Heart right ventricle (tissue), 16 donors: ENCODE results near the gene FRRS1L. TPM values are rescaled to one million over a fixed set of nuclear protein-coding genes. Genes with fewer than 3 reads are reported as not detected.

Source experiments
- ATAC-seq, 8 donors: fragments of 200-7000 bp; cut with Tn5 transposase; one replicate each; pipeline ENCODE4 v1.9.1; 2020; ENCODE audit warnings: mild to moderate bottlenecking in 8 of 8, moderate library complexity in 8 of 8, moderate number of reproducible peaks in 1 of 8
- DNase-seq, 2 donors: peaks; one replicate each; pipeline ENCODE4 v3.0.0-alpha.2; 2020
- H3K27ac ChIP-seq, 10 donors: fragments of 200-600 bp; sonication (generic) in 2 of 10; one replicate each; pipeline versions ENCODE4 v1.5.0 to v1.8.0; 2020 to 2022; ENCODE audit warnings: mild to moderate bottlenecking in 3 of 10
- H3K27me3 ChIP-seq, 7 donors: fragments of 200-600 bp; one replicate each; pipeline ENCODE4 v1.8.0; 2021 to 2022; ENCODE audit warnings: mild to moderate bottlenecking in 2 of 7
- H3K36me3 ChIP-seq, 9 donors: fragments of 200-600 bp; sonication (generic) in 1 of 9; one replicate each; pipeline versions ENCODE4 v1.5.0 to v1.8.0; 2020 to 2022; ENCODE audit warnings: mild to moderate bottlenecking in 2 of 9
- H3K4me1 ChIP-seq, 9 donors: fragments of 200-600 bp; sonication (generic) in 1 of 9; one replicate each; pipeline versions ENCODE4 v1.5.0 to v1.8.0; 2020 to 2022; ENCODE audit warnings: mild to moderate bottlenecking in 4 of 9
- H3K4me3 ChIP-seq, 10 donors: fragments of 200-600 bp; sonication (generic) in 2 of 10; one replicate each; pipeline versions ENCODE4 v1.5.0 to v1.8.0; 2020 to 2022; ENCODE audit warnings: mild to moderate bottlenecking in 7 of 10, moderate library complexity in 2 of 10
- H3K9me3 ChIP-seq, 11 donors: fragments of 200-600 bp in 10 of 11; sonication (generic) in 2 of 11; one replicate each; pipeline versions ENCODE4 v1.5.0 to v1.8.0; 2013 to 2022; ENCODE audit warnings: mild to moderate bottlenecking in 2 of 11, control low read depth in 1 of 11, moderate library complexity in 1 of 11
- CTCF ChIP-seq, 9 donors: fragments of 200-600 bp; sonication (generic) in 2 of 9; IDR thresholded peaks; one replicate each; pipeline versions ENCODE4 v1.5.0 to v1.8.0; 2021 to 2022; ENCODE audit warnings: antibody characterized with exemption in 9 of 9, mild to moderate bottlenecking in 5 of 9, moderate library complexity in 1 of 9
- WGBS, 2 donors: extraction: QIAGEN DNeasy Blood & Tissue Kit; methylation state at CpG; one replicate each; pipeline ENCODE4 v1.1.7; 2013; ENCODE audit warnings: inconsistent platforms in 1 of 2; 5-methylcytosine and 5-hydroxymethylcytosine counted together
- intact Hi-C, 10 donors: fragments of 100-400 bp; cut with DNase I; formaldehyde crosslinking; loops; one replicate each; pipeline versions ENCODE4 v1.11.1 to v1.14.2; 2022
- polyA plus RNA-seq, 2 donors: library from polyadenylated mRNA; stranded (reverse); fragments of 200-250 nt; gene quantifications; one replicate each; pipeline ENCODE4 v1.2.3, GENCODE V29; 2013
- total RNA-seq, 10 donors: library from RNA; stranded (reverse); fragmentation: NEBNext Ultra II Directional in 3 of 10; extraction: Animal tissue kit (Norgen Biotek cat#: 25700) in 3 of 10; gene quantifications; one replicate each; pipeline versions ENCODE4 v1.2.1 to v1.2.4, GENCODE V29; 2021 to 2023
- donor health status: Arrhythmogenic right ventricular cardiomyopathy.
- donor health status: ischemic (EF 13 %, LVEDD 7.1; RV severe dilation, severe dysfunction).
- donor health status: healthy with polysubstance abuse.
- donor health status: DM: no; HTN: yes; CAD: no.
- donor health status: DM: no; HTN: no; CAD: no.
- donor health status: ischemic (EF 25% LVEDD 6.9; RV normal size, moderate dysfunction).
- donor health status: ischemic (EF 25% LVEDD 5.7; RV mildly dilated, moderate dysfunction).
- donor health status: healthy.
- donor health status: DM: yes; HTN: yes; CAD: no.
- donor health status: Ischemic cardiomyopathy.
- donor health status: ischemic (EF 35%, LVEDD 5.7; RV mildly dilated, moderate dysfunction).
- donor health status: nonischemic (EF 11% LVEDD 7.7; RV severe dilation, severe dysfunction).
- donor health status: DM: yes; HTN: yes; CAD: no.
- donor health status: PGD.
- donor health status: ischemic (EF 29% LVEDD 5.4; RV normal size, mild dysfunction).
- donor health status: nonischemic (EF 23%, LVEDD 6.1; RV moderate dilation, normal function).

FRRS1L gene
- total and polyA plus RNA-seq, 12 donors, result 0.07 to 3.0 (median 1.3) TPM; not detected in 1

GRCh38 chr9:109085510-109085909 is 81.5 kb downstream of the FRRS1L start:
- Histone ChIP-seq H3K4me3 (no peak overlapping the region), H3K27me3 (no peaks in the 10 kb centered on the region), H3K27ac (no peak overlapping the region), H3K36me3 (peaks cover 0 to 100% (median 35%) of the 10 kb centered on the region in 9 donors), H3K9me3 (no peaks in the 10 kb centered on the region), H3K4me1 (peaks cover 0 to 10% (median 0%) of the 10 kb centered on the region in 9 donors)
- no peak for TF ChIP-seq CTCF (IDR thresholded peaks at IDR 0.05)
- no peak for DNase-seq
- intact Hi-C loops, result no loop called here
- ATAC-seq, result no peak

- no peak overlapping the region for H3K27ac ChIP-seq
- H3K9me3 ChIP-seq, result no peaks in the 10 kb centered on the region
- DNase-seq (no peak), ATAC-seq (no peak)
- intact Hi-C loops, result no loop called here
- H3K4me3 ChIP-seq, result no peak overlapping the region
- 97 to 99% methylated on average over 4 of the region's 4 CpGs for WGBS, 2 donors
- peaks cover 0 to 100% (median 31%) of the 10 kb centered on the region in 9 donors for H3K36me3 ChIP-seq
- H3K27me3 ChIP-seq, result no peaks in the 10 kb centered on the region
- peaks cover 0 to 10% (median 0%) of the 10 kb centered on the region in 9 donors for H3K4me1 ChIP-seq
- TF ChIP-seq CTCF (IDR thresholded peaks at IDR 0.05), result no peak
These were observed 83.1 kb downstream of the FRRS1L start for GRCh38 chr9:109083813-109084405.

GRCh38 chr9:109083141-109083540 is 83.9 kb downstream of the FRRS1L start:
- Histone ChIP-seq H3K27ac (no peak overlapping the region), H3K27me3 (no peaks in the 10 kb centered on the region), H3K4me1 (peaks cover 0 to 10% (median 0%) of the 10 kb centered on the region in 9 donors), H3K4me3 (no peak overlapping the region), H3K9me3 (no peaks in the 10 kb centered on the region), H3K36me3 (peaks cover 0 to 100% (median 30%) of the 10 kb centered on the region in 9 donors)
- intact Hi-C loops, result no loop called here
- 82 to 89% methylated on average over 7 of the region's 7 CpGs for WGBS, 2 donors
- TF ChIP-seq CTCF (IDR thresholded peaks at IDR 0.05), result no peak
- DNase-seq (no peak), ATAC-seq (no peak)

GRCh38 chr9:109082091-109082620 is 84.9 kb downstream of the FRRS1L start:
- no peak overlapping the region for H3K4me3 ChIP-seq
- TF ChIP-seq CTCF (IDR thresholded peaks at IDR 0.05), result no peak
- no peak overlapping the region for H3K27ac ChIP-seq
- H3K36me3 ChIP-seq, result peaks cover 0 to 100% (median 21%) of the 10 kb centered on the region in 9 donors
- peaks cover 0 to 10% (median 0%) of the 10 kb centered on the region in 9 donors for H3K4me1 ChIP-seq
- WGBS, 2 donors, result 35 to 55% methylated on average over 2 of the region's 2 CpGs
- no peaks in the 10 kb centered on the region for H3K27me3 ChIP-seq
- no peaks in the 10 kb centered on the region for H3K9me3 ChIP-seq
- ATAC-seq (no peak), DNase-seq (no peak)
- intact Hi-C loops, result no loop called here

Other genes starting within 250 kb of the FRRS1L start
- 10 to 100 TPM; 19.2 to 31.7 (median 25.7) TPM for gene ELP1, start 233.1 kb downstream of the FRRS1L start, total RNA-seq
- gene ELP1, start 233.1 kb downstream of the FRRS1L start, polyA plus RNA-seq, result 10 to 100 TPM; 11.7 to 18.2 TPM
- 10 to 100 TPM; 11.5 to 17.7 (median 14.6) TPM for gene ABITRAM, start 232.8 kb downstream of the FRRS1L start, total RNA-seq
- gene ABITRAM, start 232.8 kb downstream of the FRRS1L start, polyA plus RNA-seq, result 10 to 100 TPM in 1 of 2 donors, 1 to 10 TPM in 1; 9.1 to 15.4 TPM
- 10 to 100 TPM; 48.5 to 75.4 (median 63.2) TPM for gene CTNNAL1, start 153.8 kb downstream of the FRRS1L start, total RNA-seq
- 100 to 1,000 TPM in 1 of 2 donors, 10 to 100 TPM in 1; 42.7 to 115 TPM for gene CTNNAL1, start 153.8 kb downstream of the FRRS1L start, polyA plus RNA-seq
- 100 to 1,000 TPM in 5 of 10 donors, 10 to 100 TPM in 5; 84.2 to 152 (median 99.9) TPM for gene TMEM245, start 47.3 kb downstream of the FRRS1L start, total RNA-seq
- gene TMEM245, start 47.3 kb downstream of the FRRS1L start, polyA plus RNA-seq, result 10 to 100 TPM; 17.0 to 23.5 TPM
- gene EPB41L4B, start 153.8 kb upstream of the FRRS1L start, total RNA-seq, result 10 to 100 TPM in 2 of 10 donors, 1 to 10 TPM in 8; 2.4 to 15.2 (median 4.7) TPM
- 1 to 10 TPM in 1 of 2 donors, under 1 TPM in 1; 0.20 to 3.4 TPM for gene EPB41L4B, start 153.8 kb upstream of the FRRS1L start, polyA plus RNA-seq